ENCODE measurements around the gene TRPC4. TPM values are rescaled to one million over a fixed set of nuclear protein-coding genes. Genes with fewer than 3 reads are reported as not detected.

The TRPC4 gene
- total RNA-seq, 6 experiments from 2014 or later = 0.07 to 0.74 (median 0.46) TPM; not detected in 2

- 62% methylated on average over 3 of the region's 3 CpGs for WGBS (ENCODE audit: insufficient coverage, low coverage, low lambda C conversion rate, missing lambda C conversion rate)
- Histone ChIP-seq H3K4me3 (no peak overlapping the region), H3K4me1 (no peaks in the 10 kb centered on the region), H3K27ac (no peak overlapping the region), H3K27me3 (no peaks in the 10 kb centered on the region), H3K36me3 (no peaks in the 10 kb centered on the region), H3K9me3 (no peaks in the 10 kb centered on the region)
- intact Hi-C loops (cut with DNase I) = no loop called here
- no peak for DNase-seq
- no peak for ATAC-seq
- no peak for TF ChIP-seq POLR2A (IDR thresholded peaks at IDR 0.05)
- TF ChIP-seq CTCF (IDR thresholded peaks at IDR 0.05) = no peak
Measured at GRCh38 chr13:37878921-37879320, 9.3 kb upstream of the TRPC4 start.

GRCh38 chr13:37878496-37878895 is 8.9 kb upstream of the TRPC4 start:
- Histone ChIP-seq H3K36me3 (no peaks in the 10 kb centered on the region), H3K27me3 (no peaks in the 10 kb centered on the region), H3K27ac (no peak overlapping the region), H3K9me3 (no peaks in the 10 kb centered on the region), H3K4me1 (no peaks in the 10 kb centered on the region), H3K4me3 (no peak overlapping the region)
- intact Hi-C loops (cut with DNase I) = no loop called here
- ATAC-seq (no peak), DNase-seq (no peak)
- 60% methylated on average over 1 of the region's 1 CpG for WGBS (ENCODE audit: insufficient coverage, low coverage, low lambda C conversion rate, missing lambda C conversion rate)
- no peak for TF ChIP-seq CTCF (IDR thresholded peaks at IDR 0.05)
- TF ChIP-seq POLR2A (IDR thresholded peaks at IDR 0.05) = no peak

GRCh38 chr13:37870895-37871550 is 1.5 kb upstream of the TRPC4 start:
- ATAC-seq (no peak), DNase-seq (no peak)
- intact Hi-C loops (cut with DNase I) = no loop called here
- peaks cover 0 to 14% of the 10 kb centered on the region in 2 donors for H3K27me3 ChIP-seq
- no peak overlapping the region for H3K4me3 ChIP-seq
- WGBS (ENCODE audit: insufficient coverage, low coverage, low lambda C conversion rate, missing lambda C conversion rate) = 43% methylated on average over 10 of the region's 10 CpGs
- H3K4me1 ChIP-seq = no peaks in the 10 kb centered on the region
- no peak overlapping the region for H3K27ac ChIP-seq
- no peaks in the 10 kb centered on the region for H3K9me3 ChIP-seq
- TF ChIP-seq CTCF (IDR thresholded peaks at IDR 0.05) = no peak
- TF ChIP-seq POLR2A (IDR thresholded peaks at IDR 0.05) = no peak
- H3K36me3 ChIP-seq = no peaks in the 10 kb centered on the region

- Histone ChIP-seq H3K36me3 (no peaks in the 10 kb centered on the region), H3K4me1 (no peaks in the 10 kb centered on the region), H3K4me3 (peak overlapping the region in 1 of 3 donors; percentile 32), H3K27me3 (peaks cover 0 to 14% of the 10 kb centered on the region in 2 donors), H3K27ac (no peak overlapping the region), H3K9me3 (no peaks in the 10 kb centered on the region)
- 55% methylated on average over 9 of the region's 9 CpGs for WGBS (ENCODE audit: insufficient coverage, low coverage, low lambda C conversion rate, missing lambda C conversion rate)
- intact Hi-C loops (cut with DNase I) = no loop called here
- ATAC-seq = no peak
- DNase-seq = no peak
- TF ChIP-seq POLR2A (IDR thresholded peaks at IDR 0.05) (no peak), CTCF (IDR thresholded peaks at IDR 0.05) (no peak)
Measured at GRCh38 chr13:37870489-37870845, 895 bp upstream of the TRPC4 start.

GRCh38 chr13:37869506-37869755 is 141 bp downstream of the TRPC4 start:
- WGBS (ENCODE audit: insufficient coverage, low coverage, low lambda C conversion rate, missing lambda C conversion rate) = 5% methylated on average over 15 of the region's 19 CpGs
- Histone ChIP-seq H3K4me3 (peak overlapping the region; percentile 10 to 32 (median 16)), H3K4me1 (no peaks in the 10 kb centered on the region), H3K36me3 (no peaks in the 10 kb centered on the region), H3K27ac (no peak overlapping the region), H3K27me3 (peaks cover 0 to 14% of the 10 kb centered on the region in 2 donors), H3K9me3 (no peaks in the 10 kb centered on the region)
- no peak for DNase-seq
- TF ChIP-seq CTCF (IDR thresholded peaks at IDR 0.05) (no peak), POLR2A (IDR thresholded peaks at IDR 0.05) (no peak)
- intact Hi-C loops (cut with DNase I) = no loop called here
- ATAC-seq = peak in 3 of 4 donors; percentile 10 to 21 (median 13)
